ENCODE measurements around the gene LTF.
"Not testable (repeated sequence)": the region's sequence is repeated elsewhere in the genome, so short reads cannot be mapped to it uniquely, and the experiment has no call there.

The LTF gene

GRCh38 chr3:46464326-46465195 is at the start of gene LTF:
TSS of gene LTF (minus strand) at chr3:46464905. CDS start at chr3:46464867, 38 bp downstream.
- DNase-seq, result no peak

- no peak for DNase-seq
Observed at GRCh38 chr3:46512191-46512749, 47.6 kb upstream of the LTF start.

GRCh38 chr3:46509661-46510187 is 45.0 kb upstream of the LTF start:
- no peak for DNase-seq

GRCh38 chr3:46508850-46509591 is 44.3 kb upstream of the LTF start:
- no peak for DNase-seq

DNA sequence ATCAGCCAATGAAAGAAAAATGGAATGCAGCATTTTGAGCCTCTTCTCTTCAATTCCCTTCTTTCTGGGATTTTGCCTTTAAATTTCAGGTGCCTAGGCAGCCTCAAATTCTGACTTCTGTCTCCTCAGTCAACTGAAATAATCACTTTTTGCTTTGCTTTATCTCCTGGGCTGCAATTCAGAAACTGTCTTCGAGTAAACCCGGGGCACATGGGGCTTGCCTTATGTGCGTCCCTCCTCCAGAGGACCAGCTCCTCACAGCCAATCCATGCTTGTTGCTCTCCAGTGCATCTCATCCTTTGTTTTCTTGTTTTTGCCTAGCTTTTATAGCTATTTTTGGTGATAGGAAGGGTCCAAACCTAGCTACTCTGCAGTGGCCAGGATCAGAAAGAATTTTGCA is 41.8 kb upstream of the LTF start:
- no peak for DNase-seq

- no peak for DNase-seq
Observed at GRCh38 chr3:46505953-46506352, 41.2 kb upstream of the LTF start.

GRCh38 chr3:46504789-46505188 is 40.1 kb upstream of the LTF start:
- DNase-seq, result peak; percentile 25 to 38

DNA sequence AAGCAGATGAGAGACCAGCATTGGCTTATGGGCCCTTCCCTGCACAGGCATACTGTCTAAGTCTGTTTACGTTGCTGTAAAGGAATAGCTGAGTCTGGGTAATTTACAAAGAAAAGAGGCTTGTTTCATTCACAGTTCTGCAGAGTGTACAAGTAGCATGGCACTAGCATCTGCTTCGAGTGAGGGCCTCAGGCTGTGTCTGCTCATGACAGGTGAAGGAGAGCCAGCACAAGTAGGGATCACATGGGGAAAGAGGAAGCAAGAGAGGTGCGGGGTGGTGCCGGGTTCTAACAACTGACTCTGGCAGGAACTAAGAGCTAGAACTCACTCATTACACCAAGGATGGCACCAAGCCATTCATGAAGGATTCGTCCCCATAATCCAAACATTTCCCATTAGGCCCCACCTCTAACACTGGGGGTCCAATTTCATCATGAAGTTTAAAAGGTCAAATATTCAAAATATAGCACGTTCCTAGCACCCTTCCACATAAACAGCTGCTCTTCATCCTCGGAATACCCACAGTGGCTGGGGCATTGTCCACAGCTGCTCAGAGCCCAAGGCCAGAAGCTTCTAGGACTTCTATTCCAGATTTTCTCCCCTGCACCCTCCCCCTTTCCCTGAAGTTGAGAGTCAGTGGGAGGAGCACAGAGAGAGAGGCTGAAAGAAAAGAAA is 38.6 kb upstream of the LTF start:
- no peak for DNase-seq

- no peak for DNase-seq
Observed at GRCh38 chr3:46501702-46502101, 37.0 kb upstream of the LTF start.

- no peak for DNase-seq
Observed at GRCh38 chr3:46500656-46501635, 36.2 kb upstream of the LTF start.

DNA sequence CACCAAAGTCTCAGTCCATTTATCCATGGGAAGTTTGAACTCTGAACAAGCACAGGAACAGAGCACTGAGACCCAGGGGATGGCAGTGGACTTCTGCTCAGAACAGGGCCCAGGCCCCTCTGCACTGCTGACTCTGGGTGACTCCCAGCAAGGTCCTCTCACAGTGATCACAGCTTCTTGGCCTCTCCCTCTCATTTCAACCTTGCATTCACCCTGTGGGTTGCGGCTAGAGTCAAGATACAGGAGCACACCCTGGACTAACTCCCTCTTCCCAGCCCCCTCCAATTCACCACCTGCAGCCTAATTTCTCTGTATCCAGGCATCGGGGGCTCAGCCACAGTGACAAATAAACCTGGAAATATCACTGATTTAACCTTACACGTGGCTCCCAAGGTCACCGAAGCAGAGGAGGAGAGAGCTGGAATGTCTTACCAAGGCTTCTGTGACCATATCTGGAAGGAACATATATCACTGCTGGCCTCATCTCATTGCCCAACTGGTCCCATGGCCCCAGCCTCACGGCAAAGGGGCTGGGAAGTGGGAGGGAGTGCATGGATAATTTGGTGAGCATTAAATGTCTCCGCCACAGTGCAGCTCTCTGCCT is 34.3 kb upstream of the LTF start:
- no peak for DNase-seq

GRCh38 chr3:46497556-46498265 is 33.0 kb upstream of the LTF start, which contains the start of gene RTP3:
TSS of gene RTP3 (plus strand) at chr3:46497976. CDS start at chr3:46498063, 87 bp downstream.
- DNase-seq, result no peak

DNA sequence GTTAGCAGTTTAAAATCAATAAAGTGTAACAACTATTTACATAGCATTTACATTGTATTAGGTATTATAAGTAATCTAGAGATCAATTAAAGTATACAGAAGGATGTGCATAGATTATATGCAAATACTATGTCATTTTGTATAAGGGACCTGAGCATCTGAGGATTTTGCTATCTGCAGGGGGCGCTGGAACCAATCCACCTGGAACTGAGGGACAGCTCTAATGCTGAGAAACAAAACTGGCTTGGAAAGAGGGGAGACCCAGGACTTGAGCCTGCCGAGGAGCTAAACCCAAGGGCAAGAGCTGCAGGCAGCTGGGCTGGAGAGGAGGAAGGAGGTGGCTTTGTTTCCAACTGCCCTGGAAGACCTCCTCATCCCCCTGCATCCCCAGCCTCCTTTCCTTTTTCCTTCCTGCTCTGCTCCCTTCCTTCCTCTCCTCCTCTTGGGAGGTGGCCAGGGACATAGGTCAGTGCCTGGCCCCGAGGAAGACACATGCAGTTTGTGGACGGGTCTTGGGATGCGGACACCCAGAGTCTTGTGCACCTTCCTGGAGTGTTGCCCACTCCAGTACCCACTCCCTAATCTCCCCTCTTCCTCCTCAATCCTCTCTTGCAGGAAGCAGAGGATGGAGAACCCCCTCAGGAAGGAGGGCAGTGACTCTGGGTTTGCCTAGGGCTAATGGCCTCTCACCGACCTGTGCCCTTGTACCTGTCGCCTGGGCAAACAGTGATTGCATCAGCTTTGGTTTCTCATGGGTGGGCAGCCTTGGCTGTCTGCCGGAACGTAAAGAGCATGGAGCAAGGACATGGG is 32.2 kb upstream of the LTF start:
- peak; percentile 47 to 55 for DNase-seq

GRCh38 chr3:46495901-46496456 is 31.3 kb upstream of the LTF start:
- DNase-seq, result no peak

- not testable (repeated sequence) for DNase-seq
Observed at GRCh38 chr3:46494491-46494890, 29.8 kb upstream of the LTF start.

DNA sequence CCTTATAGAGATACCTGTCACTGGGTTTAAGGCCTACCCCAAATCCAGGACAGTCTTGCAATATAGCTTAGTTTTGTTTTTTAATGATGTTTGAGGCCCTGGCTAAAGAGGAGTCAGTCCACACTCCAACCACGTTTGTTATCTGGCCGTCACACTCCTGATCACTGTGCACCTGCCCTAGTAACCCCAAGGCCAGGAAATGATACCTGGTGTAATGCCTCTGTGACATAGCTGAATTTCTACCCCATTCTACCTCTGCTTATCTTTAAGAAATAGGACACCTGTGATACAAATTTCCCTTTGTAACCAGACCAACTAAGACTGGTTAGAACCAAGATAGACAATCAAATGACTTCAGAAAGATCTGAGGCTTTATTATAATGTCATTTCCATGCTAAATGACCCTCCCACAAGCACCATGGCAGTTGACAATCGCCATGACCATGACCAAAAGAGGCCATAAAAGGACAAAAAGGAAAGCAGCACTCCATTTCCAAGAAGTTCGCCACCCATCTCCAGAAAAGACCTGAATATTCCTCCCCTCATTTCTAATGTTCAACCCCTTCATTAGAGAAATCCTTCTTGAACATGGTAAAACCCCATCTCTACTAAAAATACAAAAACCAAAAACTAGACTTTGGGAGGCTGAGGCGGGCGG is 28.3 kb upstream of the LTF start:
- DNase-seq, result no peak

DNA sequence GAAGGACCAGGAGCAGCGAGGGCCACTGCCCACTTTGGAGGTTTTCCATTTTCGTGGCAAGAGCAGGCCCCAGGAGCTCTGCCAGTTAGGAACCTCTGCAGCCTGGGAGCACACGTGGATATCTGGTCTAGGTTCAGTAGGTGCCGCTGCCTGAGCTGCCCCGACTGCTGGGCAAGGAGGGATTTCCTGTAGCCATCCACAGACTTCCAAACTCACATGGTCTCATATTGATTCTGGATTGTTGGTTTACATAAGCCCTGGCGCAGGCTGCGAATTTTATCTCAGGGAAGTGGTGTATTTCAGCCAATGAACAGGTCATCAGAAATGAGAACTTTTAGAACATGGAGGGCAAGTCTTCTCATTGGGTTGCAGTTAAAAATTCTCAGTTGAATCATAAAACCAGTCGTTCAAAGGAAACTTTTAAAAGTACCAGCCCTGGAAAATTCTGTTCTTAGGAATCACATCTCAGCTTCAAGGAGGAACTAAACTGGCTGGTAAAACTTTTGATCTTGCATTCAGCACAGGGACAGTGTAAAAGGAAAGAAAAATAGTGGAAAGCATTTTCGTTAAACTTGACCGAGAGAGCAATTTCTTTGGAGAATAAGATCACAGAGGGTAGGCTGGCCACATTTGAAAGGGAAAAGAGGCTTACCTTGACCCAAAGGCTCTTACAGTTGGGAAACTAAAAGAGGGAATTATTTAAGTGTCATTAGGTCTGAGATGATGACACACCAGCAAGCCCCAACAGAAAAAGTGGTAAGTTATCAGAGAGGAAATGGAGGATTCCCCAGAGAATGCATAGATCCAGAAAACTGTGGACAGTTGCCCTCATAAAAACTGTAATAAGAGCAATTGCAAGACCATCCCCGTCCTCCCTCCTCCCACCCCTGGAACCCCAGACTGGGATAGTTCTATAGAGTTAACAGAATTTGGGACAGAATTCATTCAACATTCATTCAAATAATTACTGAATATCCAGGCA is 26.7 kb upstream of the LTF start:
- DNase-seq, result no peak
